Measurements from ENCODE around the gene SLIT1.

SLIT1 gene

DNA sequence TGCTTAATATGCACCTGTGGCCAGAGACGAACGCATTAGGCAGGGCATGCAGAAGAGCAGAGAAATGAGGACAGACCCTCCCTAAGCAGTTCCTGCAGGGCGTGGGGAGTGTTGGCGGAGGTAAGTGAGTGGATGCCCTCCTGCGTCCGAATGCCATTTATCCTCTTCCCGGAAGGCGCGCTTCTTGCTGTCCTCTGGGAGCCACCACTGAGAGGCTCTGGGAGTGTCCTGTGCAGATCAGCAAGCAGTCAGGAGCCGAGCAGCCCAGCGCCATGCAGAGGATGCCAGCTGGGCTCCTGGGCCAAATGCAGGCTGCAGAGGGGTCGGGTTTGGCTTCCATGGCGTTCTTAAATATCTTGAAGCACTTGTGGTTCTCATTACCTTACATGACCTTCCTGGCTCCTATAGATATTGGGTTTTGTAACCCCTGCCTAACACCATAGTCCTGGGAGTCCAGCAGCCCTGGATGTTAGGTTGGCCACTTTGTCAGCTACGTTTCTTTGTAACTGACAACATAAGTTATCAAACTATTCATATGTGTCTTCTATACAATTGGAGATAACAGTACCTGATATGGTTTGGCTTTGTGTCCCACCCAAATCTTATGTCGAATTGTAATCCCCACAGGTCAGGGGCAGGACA, 30.0 kb upstream of the SLIT1 start:
- TF ChIP-seq, protein P1, sequence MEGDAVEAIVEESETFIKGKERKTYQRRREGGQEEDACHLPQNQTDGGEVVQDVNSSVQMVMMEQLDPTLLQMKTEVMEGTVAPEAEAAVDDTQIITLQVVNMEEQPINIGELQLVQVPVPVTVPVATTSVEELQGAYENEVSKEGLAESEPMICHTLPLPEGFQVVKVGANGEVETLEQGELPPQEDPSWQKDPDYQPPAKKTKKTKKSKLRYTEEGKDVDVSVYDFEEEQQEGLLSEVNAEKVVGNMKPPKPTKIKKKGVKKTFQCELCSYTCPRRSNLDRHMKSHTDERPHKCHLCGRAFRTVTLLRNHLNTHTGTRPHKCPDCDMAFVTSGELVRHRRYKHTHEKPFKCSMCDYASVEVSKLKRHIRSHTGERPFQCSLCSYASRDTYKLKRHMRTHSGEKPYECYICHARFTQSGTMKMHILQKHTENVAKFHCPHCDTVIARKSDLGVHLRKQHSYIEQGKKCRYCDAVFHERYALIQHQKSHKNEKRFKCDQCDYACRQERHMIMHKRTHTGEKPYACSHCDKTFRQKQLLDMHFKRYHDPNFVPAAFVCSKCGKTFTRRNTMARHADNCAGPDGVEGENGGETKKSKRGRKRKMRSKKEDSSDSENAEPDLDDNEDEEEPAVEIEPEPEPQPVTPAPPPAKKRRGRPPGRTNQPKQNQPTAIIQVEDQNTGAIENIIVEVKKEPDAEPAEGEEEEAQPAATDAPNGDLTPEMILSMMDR (conservative IDR thresholded peaks at IDR 0.05; ENCODE audit: low read length), result no peak
- no peak overlapping the region for H3K4me3 ChIP-seq (ENCODE audit: low read length)
- DNase-seq (ENCODE audit: low read depth), result no peak

DNA sequence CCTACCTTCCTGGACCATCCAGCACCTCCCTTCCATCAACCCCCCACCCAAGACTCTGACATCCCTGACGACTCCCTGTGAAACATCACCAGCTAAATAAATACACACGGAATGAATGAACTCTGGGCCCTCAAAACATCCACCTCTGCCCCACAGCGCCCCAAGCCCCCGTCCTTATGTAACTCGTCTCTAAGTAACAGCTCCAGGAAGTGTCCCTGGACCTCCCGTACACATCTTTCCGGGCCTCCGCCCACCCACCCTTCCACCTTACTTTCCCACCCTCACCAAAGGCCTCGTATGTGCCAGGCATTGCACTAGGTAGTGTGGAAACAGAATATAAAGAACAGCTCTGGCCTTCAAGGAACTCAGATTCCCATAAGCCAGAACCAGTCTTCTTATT, 27.7 kb upstream of the SLIT1 start:
- TF ChIP-seq, protein P1 (conservative IDR thresholded peaks at IDR 0.05; ENCODE audit: low read length), result no peak
- no peak for DNase-seq (ENCODE audit: low read depth)
- no peak overlapping the region for H3K4me3 ChIP-seq (ENCODE audit: low read length)

DNA sequence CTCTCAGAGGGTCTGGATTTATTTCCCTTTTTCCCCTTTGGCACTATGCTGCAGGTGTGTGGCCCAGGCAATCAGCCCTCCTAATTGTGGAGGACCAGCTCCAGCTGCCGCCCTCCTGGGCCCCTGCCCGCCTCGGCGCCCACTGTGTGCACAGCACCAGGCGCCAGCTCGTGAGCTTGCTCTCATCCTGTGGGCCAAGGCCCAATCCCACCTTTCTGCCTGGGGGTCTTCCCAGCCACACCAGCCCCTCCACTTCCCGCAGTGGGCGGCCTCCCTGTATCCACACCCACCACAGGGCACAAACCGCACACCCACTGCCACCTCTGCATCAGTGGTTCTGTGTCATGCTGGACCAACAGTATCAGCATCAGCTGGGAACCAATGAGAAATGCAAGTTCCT, 25.5 kb upstream of the SLIT1 start:
- TF ChIP-seq, protein P1 (conservative IDR thresholded peaks at IDR 0.05; ENCODE audit: low read length), result no peak
- no peak overlapping the region for H3K4me3 ChIP-seq (ENCODE audit: low read length)

DNA sequence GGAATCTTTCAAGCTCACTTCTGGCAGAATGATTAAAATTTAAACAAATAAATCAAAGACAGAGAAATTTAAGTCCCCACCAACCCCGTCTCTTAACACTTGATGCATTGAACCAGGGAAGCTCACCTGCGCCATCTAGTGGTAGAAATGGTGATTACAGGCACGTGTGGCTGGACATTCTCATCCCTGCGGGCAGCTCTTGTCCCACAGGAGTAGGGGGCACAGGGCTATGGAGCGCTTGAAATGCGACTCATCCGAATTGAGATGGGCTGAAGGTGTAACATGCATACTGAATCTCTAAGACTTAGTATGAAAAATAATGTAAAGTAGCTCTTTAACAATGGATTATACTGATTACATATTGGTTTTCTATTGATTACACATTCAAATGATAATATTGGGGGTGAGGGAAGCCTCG, 24.8 kb upstream of the SLIT1 start:
- TF ChIP-seq, protein P1 (conservative IDR thresholded peaks at IDR 0.05; ENCODE audit: low read length), result peak; percentile 99
- peak; percentile 58 for DNase-seq (ENCODE audit: low read depth)
- H3K4me3 ChIP-seq (ENCODE audit: low read length), result no peak overlapping the region

More for the DNA sequence above, 25.5 kb upstream of the SLIT1 start:
- DNase-seq (ENCODE audit: low read depth), result no peak

DNA sequence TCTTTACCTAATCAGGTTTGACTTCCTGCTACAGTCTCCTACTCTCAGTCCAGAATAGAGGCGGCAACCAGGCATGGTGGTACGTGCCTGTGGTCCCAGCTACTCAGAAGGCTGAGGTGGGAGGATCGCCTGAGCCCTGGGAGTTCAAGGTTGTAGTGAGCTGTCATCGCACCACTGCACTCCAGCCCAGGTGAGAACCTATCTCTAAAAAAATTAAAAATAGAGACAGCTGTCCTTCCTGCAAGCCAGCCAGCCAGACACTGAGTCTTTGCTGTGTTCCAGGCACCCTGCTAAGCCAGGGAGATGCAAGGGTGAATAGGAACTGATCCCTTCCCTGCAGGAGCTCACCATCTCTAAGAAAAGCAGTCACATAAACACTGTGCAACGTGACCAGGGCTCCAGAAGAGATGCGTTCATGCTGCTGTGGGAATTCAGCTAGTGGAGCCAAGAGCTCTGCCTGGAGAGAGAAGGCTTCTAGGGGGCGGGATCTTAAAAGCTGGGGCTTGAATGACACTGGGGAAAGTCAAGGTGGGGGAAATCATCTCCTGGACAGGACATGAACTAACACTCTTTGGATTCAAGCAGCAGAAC, 22.1 kb upstream of the SLIT1 start:
- DNase-seq (ENCODE audit: low read depth), result no peak
- TF ChIP-seq, protein P1 (conservative IDR thresholded peaks at IDR 0.05; ENCODE audit: low read length), result no peak
- H3K4me3 ChIP-seq (ENCODE audit: low read length), result no peak overlapping the region

DNA sequence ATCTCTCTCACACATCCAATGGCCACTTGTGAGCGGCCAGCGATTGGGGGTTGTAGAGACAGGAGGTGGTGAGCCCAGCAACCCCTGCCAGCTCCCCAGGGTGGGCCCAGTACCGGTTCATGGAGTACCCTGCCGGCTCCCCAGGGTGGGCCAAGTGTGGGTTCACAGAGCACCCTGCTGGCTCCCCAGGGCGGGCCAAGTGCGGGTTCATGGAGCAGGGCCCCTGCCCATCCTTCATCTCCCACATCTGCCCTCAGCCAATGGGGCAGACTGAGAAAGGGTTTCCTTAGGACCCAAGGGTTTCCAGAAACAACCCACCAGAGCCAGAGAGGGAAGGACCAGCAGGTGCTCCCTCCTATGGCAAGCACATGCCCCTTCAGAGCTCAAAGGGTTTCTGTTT, 21.4 kb upstream of the SLIT1 start:
- TF ChIP-seq, protein P1 (conservative IDR thresholded peaks at IDR 0.05; ENCODE audit: low read length), result no peak
- no peak overlapping the region for H3K4me3 ChIP-seq (ENCODE audit: low read length)
- DNase-seq (ENCODE audit: low read depth), result no peak
